GM21737 (cell line): ENCODE results near the gene SNCA.

ENCODE experiments used
- ATAC-seq: cut with Tn5 transposase; IDR thresholded peaks from one replicate; pipeline ENCODE4 v1.9.1; 2021; ENCODE audit warnings: mild to moderate bottlenecking, moderate library complexity; ENCODE audit not compliant: unreplicated experiment

Gene SNCA

GRCh38 chr4:89712827-89713226, 124.1 kb downstream of the SNCA start:
- no peak for ATAC-seq

DNA sequence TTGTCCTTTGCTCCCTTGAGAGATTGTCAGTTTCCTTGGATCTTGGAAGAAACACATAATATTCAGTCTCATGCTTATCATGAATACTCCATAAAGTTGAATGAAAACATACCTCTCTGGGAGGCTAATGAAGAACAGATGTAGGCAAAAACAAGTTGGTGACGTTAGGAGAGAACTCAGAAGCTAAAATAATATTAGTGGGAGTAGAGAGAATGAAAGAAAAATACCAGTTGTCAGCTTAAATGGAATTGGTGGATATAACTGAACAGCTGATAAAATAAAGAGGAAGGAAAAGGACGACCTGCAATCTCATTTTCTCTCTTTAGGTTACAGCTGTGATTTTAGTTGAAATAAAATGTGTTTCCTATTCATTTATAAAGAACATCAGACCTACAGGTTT, 124.8 kb downstream of the SNCA start:
- ATAC-seq = no peak

- no peak for ATAC-seq
These were observed 128.0 kb downstream of the SNCA start for GRCh38 chr4:89708903-89709421.

GRCh38 chr4:89707467-89707866, 129.5 kb downstream of the SNCA start:
- no peak for ATAC-seq

DNA sequence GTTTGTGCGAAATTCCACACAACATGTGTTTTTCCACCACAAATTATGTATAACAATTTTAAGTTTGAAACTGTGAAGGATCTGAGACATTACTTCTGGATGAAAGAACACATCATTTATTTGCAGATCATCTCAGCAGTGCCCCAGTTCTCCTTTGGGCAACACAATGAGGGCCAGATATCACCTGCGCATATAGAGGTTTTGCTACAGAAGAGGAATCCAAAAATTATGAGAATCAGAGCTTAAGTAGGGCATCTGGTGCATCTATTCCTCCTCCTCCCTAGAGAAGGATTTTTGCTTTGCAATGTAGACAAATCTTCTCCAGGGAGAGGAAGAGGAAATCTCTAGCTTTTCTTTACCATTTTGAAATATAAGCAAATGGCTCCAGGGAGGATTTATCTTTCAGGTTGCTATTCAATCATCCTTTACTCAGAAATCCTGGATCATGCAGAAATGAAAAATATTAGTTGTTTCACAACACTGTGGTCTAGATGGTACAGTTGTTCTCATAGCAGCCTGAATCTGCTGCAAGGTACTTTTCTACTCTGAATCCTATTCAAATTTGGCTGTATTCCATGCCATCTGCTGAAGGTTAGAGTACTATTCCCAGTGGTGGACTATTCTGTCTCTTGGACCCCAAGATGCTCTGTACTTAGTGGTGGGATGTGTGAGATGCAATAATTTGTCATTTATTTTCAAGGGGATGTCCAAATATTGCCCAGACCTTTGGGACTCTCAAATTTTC, 132.1 kb downstream of the SNCA start:
- ATAC-seq = no peak

DNA sequence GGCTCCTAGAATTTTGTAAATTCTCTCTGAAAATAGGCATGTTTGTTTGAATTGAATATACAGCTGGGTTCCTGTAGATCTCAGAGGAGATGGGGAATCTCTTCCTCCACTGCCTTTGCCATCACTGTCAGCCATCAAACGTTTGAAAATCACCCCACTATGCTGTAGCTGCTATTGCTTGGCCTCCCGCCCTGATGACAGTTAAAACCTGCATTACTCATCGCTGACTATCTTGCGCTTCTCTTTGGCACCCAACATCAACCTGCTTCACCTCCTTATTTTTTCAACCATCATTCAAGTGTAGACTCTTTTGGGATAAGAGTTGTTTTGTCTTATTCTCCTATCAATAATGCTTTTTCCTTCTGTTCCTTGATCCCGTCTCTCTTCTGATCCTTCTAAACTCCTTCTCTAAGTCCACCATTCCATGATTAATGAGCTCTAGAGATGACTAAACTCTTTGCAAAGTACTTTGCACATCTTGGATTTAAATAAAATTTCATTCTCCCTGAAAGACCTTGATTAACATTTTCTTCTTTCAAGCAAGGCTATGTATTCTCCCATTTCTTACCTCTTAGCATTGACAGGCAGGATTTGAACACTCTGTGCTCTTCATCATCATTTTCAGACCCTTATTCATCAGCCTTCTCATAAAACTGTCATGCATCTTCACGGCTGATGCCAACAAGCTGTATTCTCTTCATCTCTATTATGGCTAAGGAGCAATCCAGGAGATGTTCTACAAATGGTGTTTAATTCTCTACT, 133.0 kb downstream of the SNCA start:
- ATAC-seq = no peak

- no peak for ATAC-seq
These were observed 136.1 kb downstream of the SNCA start for GRCh38 chr4:89700766-89701423.

- ATAC-seq = no peak
These were observed 151.3 kb downstream of the SNCA start for GRCh38 chr4:89685690-89686089.

DNA sequence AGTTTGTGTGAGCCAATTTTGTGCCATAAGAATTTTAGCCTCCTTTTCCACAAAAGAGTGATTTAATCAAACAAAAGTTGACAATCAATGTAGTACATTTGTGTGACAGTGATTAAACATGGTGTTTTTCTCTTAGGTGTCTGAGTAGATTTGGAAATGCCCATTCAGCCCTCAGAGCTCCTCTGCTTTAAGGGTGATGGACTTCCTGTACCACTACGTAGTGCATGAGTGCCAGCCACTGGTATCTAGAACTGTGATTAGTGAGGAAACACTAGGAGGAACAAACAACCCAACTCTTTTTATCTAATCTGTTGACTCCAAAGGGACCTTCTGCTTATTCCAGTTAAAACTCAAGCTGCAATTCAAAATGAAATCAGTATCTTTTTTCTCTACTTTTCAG, 151.7 kb downstream of the SNCA start:
- no peak for ATAC-seq

DNA sequence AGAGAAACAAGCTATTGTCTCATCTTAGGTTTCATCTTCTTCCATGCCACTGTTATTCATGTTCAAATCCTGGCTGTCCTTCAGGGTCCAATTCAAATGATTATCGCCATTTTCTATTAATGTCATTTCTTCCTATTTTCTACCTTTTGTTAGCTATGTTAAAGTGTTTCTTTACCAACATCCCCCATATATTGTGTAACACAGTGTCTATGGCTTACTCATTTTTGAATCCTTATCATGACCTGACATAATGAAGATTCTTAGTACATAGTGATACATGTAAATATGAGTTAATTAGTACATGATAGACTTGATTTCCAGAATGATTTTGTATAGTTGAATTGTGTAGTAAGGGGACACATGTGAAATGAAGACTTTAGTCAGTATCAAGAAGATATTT, 152.4 kb downstream of the SNCA start:
- no peak for ATAC-seq

DNA sequence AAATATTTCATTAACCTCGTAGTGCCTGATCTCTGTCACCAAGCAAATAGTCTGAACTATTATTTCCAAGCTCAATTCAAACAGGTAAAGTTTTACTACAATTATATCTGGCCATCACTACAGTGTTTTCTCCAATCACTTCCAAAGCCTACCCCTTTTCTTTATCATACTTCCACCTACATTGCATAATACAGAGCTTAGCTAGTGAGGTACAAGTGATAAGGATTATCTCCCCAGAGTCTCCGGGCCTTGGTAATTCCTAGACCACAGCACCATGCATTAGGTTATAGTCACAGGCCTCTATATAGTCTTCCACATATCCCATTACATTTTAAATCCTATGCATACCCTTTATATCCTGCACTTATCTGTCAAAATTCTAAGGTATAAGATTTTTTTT, 154.2 kb downstream of the SNCA start:
- ATAC-seq = no peak

- no peak for ATAC-seq
These were observed 155.3 kb downstream of the SNCA start for GRCh38 chr4:89681671-89682070.

GRCh38 chr4:89681219-89681618, 155.7 kb downstream of the SNCA start:
- no peak for ATAC-seq

DNA sequence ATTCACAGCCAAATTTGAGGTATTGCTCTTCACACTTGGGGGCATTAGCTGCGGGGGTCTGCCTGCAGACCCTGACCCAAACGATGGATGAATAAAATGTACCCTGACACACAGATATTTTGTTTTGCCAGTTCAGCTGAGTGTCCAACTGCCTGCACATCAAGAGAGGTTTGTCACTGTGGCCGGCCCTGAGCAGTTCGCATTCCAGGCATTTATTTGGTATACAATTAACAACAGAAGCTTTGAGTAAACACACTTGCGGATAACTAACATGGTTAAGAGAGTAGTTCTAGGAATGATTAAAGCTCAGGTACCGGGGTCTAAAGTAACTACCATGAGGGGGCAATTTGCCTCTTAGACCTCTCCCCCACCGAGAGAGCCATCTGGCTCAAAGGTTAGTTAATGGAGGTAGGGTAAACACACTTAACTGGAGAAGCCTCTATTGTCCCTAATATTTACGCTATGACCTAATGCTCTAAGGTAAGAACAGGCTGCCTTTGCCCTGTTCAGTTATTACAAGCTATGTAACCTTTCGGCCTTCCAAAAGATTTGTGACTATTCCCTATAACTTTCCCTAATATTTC, 162.0 kb downstream of the SNCA start:
- no peak for ATAC-seq
